A673 (cell line): ENCODE results near the gene LRRN3. TPM values are rescaled to one million over a fixed set of nuclear protein-coding genes. Genes with fewer than 3 reads are reported as not detected.

Experiments
- BruUV-seq: library from RNA; stranded (reverse); fragments of 400-500 nt; replicated peaks from 2 replicates; lab custom pipeline; 2021; lab: Mats Ljungman, UMichigan
- CTCF ChIA-PET: fragments of 300-600 bp; sonication (Branson Sonifier 250); formaldehyde crosslinking; loops from one replicate; lab custom pipeline; 2022; ENCODE audit warnings: antibody characterized with exemption; lab: Charles Lee
- POLR2A ChIA-PET: fragments of 300-600 bp; sonication (Branson Sonifier 250); formaldehyde crosslinking; loops from one replicate; lab custom pipeline; 2022; ENCODE audit warnings: antibody characterized with exemption; ENCODE audit not compliant: low non-redundant PET; lab: Charles Lee
- DNase-seq: peaks from one replicate; pipeline ENCODE4 v3.0.0-alpha.2; 2015; ENCODE audit warnings: low spot score
- H3K27ac ChIP-seq: fragments of 200-600 bp; sonication (generic); 2 replicates; pipeline ENCODE4 v1.5.1; 2016; ENCODE audit warnings: mixed run types, low read depth, mild to moderate bottlenecking, mixed read lengths, antibody characterized with exemption, low read length; ENCODE audit not compliant: poor library complexity, severe bottlenecking
- H3K27me3 ChIP-seq: fragments of 200-600 bp; sonication (generic); replicated peaks from 2 replicates; pipeline ENCODE4 v1.6.1; 2017; ENCODE audit warnings: mixed run types, low read depth, mild to moderate bottlenecking, mixed read lengths, antibody characterized with exemption, low read length; ENCODE audit not compliant: insufficient read depth, poor library complexity
- H3K36me3 ChIP-seq: fragments of 200-600 bp; sonication (generic); 2 replicates; pipeline ENCODE4 v1.6.1; 2016; ENCODE audit warnings: mixed run types, mild to moderate bottlenecking, mixed read lengths, antibody characterized with exemption, low read length; ENCODE audit not compliant: insufficient read depth, poor library complexity, severe bottlenecking
- H3K4me1 ChIP-seq: fragments of 200-600 bp; sonication (generic); 2 replicates; pipeline ENCODE4 v1.6.1; 2017; ENCODE audit warnings: mixed run types, mild to moderate bottlenecking, mixed read lengths, antibody characterized with exemption, low read length; ENCODE audit not compliant: insufficient read depth, poor library complexity, severe bottlenecking
- H3K4me3 ChIP-seq: fragments of 200-600 bp; sonication (generic); 2 replicates; pipeline ENCODE4 v1.5.1; 2016; ENCODE audit warnings: low read depth, mixed run types, mild to moderate bottlenecking, mixed read lengths, low read length; ENCODE audit not compliant: poor library complexity, severe bottlenecking
- H3K9me3 ChIP-seq: fragments of 200-600 bp; sonication (generic); 2 replicates; pipeline ENCODE4 v1.6.1; 2016; ENCODE audit warnings: mixed run types, low read depth, mild to moderate bottlenecking, mixed read lengths, antibody characterized with exemption, low read length; ENCODE audit not compliant: poor library complexity, severe bottlenecking
- EZH2 ChIP-seq: fragments of 200-600 bp; sonication (generic); IDR thresholded peaks from 2 replicates; pipeline ENCODE4 v1.6.1; 2017; ENCODE audit warnings: borderline replicate concordance, low read depth, mild to moderate bottlenecking, mixed read lengths, antibody characterized with exemption, low read length; ENCODE audit not compliant: poor library complexity, severe bottlenecking
- intact Hi-C: fragments of 100-400 bp; cut with micrococcal nuclease; formaldehyde crosslinking; loops from one replicate; pipeline ENCODE4 v1.10.0; 2022; ENCODE audit not compliant: unreplicated experiment
- total RNA-seq: library from RNA; stranded (reverse); gene quantifications from 2 replicates; pipeline ENCODE4 v1.2.3, GENCODE V29; 2021
- TF ChIP-seq, protein P1 (sequence below): fragments of 300-800, 200-600 bp; sonication (generic); conservative IDR thresholded peaks from 2 replicates; pipeline ENCODE4 v1.5.1; 2017; ENCODE audit warnings: low read depth, mild to moderate bottlenecking, antibody characterized with exemption, low read length, moderate library complexity, mixed read lengths

Gene LRRN3
- total RNA-seq, 1 experiment from 2014 or later = not detected

DNA sequence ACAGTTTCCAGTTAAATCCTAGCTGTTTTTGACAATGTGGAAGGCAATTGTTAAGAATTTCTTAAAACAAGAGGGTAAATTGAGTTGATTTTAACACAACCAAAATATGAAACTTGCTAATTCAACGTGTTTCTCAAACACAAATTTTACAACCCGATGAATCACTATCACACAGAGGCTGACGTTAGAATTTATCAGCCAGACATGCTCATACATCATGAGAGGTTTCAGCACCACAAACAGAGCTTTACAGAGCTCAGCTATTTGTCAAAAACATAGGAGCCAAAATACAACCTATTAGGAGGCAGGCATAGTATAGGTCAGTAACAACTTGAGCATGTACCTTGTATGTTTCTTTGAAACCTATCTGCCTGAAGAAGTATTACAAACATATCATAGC is 36.1 kb downstream of the LRRN3 start:
- Histone ChIP-seq H3K4me3 (no peak overlapping the region), H3K27me3 (no peaks in the 10 kb centered on the region), H3K36me3 (no peaks in the 10 kb centered on the region), H3K27ac (no peak overlapping the region), H3K9me3 (no peaks in the 10 kb centered on the region), H3K4me1 (no peaks in the 10 kb centered on the region)
- ChIA-PET POLR2A (no interaction called here), CTCF (no interaction called here)
- DNase-seq = no peak
- BruUV-seq = no TSS peak
- TF ChIP-seq EZH2 = no peak
- TF ChIP-seq, protein P1, sequence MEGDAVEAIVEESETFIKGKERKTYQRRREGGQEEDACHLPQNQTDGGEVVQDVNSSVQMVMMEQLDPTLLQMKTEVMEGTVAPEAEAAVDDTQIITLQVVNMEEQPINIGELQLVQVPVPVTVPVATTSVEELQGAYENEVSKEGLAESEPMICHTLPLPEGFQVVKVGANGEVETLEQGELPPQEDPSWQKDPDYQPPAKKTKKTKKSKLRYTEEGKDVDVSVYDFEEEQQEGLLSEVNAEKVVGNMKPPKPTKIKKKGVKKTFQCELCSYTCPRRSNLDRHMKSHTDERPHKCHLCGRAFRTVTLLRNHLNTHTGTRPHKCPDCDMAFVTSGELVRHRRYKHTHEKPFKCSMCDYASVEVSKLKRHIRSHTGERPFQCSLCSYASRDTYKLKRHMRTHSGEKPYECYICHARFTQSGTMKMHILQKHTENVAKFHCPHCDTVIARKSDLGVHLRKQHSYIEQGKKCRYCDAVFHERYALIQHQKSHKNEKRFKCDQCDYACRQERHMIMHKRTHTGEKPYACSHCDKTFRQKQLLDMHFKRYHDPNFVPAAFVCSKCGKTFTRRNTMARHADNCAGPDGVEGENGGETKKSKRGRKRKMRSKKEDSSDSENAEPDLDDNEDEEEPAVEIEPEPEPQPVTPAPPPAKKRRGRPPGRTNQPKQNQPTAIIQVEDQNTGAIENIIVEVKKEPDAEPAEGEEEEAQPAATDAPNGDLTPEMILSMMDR = no peak
- intact Hi-C loops = no loop called here

DNA sequence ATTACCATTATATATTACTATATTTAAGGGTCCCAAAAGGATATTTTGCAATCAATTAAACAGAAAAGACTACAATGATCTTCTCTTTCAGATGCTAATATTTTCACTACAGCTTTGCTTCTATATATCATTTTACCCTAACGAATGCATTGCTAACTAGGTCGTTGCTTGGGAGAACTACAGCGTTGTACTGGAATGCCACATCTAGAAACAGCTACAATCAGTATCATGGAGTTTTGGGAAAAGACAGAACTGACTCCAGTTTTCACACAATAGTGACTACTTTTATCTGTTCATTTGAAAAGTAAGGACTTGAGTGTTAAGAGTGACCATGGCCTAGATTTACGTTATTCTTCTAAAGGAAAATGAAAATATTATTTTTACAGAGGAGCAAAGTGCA is 38.5 kb downstream of the LRRN3 start:
- CTCF ChIA-PET = no interaction called here

DNA sequence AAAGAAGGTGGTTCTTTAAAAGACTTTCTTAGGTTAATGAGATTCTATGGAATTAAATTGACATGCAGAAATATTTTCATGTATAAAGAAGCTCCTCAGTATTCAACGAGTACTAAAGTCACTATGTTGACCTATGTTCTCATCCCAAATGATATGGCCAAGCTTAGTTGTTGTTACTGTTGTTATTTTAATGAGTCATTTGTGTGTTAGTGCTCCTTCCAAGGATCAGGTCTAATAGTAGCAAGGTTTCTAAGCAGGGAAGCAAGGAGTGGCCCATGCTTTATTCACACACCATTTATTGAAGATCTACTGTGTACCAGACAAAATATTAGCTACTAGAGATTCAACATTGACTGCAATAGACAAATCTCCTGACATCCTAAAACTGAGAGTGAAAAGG is 41.9 kb downstream of the LRRN3 start:
- intact Hi-C loops = no loop called here
- ChIA-PET CTCF (no interaction called here), POLR2A (no interaction called here)
- no peak overlapping the region for H3K27ac ChIP-seq
- BruUV-seq = no TSS peak
- DNase-seq = no peak
- no peaks in the 10 kb centered on the region for H3K27me3 ChIP-seq
- no peak overlapping the region for H3K4me3 ChIP-seq
- TF ChIP-seq, protein P1 = no peak
- TF ChIP-seq EZH2 = no peak
- H3K4me1 ChIP-seq = peaks cover 9% of the 10 kb centered on the region
- H3K9me3 ChIP-seq = no peaks in the 10 kb centered on the region
- no peaks in the 10 kb centered on the region for H3K36me3 ChIP-seq

More for the DNA sequence above, 38.5 kb downstream of the LRRN3 start:
- no TSS peak for BruUV-seq
- no peaks in the 10 kb centered on the region for H3K27me3 ChIP-seq
- TF ChIP-seq, protein P1 = no peak
- TF ChIP-seq EZH2 = no peak
- intact Hi-C loops = no loop called here
- H3K27ac ChIP-seq = no peak overlapping the region
- H3K4me3 ChIP-seq = no peak overlapping the region
- no peaks in the 10 kb centered on the region for H3K9me3 ChIP-seq
- H3K4me1 ChIP-seq = no peaks in the 10 kb centered on the region
- no peaks in the 10 kb centered on the region for H3K36me3 ChIP-seq
- POLR2A ChIA-PET = no interaction called here
- no peak for DNase-seq
